Astrocyte of the spinal cord (primary cell): ENCODE measurements around the gene HHATL.

Experiments used
- DNase-seq: peaks from one replicate; pipeline ENCODE4 v3.0.0; 2011; ENCODE audit warnings: low read depth, low spot score
- H3K4me3 ChIP-seq: 2 replicates; pipeline ENCODE4 v1.5.1; 2011; ENCODE audit warnings: low read depth, mild to moderate bottlenecking, low read length, moderate library complexity
- CTCF ChIP-seq: IDR thresholded peaks from 2 replicates; pipeline ENCODE4 v1.5.1; 2012; ENCODE audit warnings: low read depth, mild to moderate bottlenecking, low read length, inconsistent platforms
- in situ Hi-C: cut with HindIII; loops from 2 replicates; pipeline ENCODE4 v1.10.0; 2017; ENCODE audit warnings: low sequenced_read_pairs

Gene HHATL

GRCh38 chr3:42714171-42714852 lies 11.7 kb upstream of the HHATL start:
- no peak for DNase-seq
- H3K4me3 ChIP-seq: no peak overlapping the region
- in situ Hi-C loops: no loop called here
- no peak for TF ChIP-seq CTCF

DNA sequence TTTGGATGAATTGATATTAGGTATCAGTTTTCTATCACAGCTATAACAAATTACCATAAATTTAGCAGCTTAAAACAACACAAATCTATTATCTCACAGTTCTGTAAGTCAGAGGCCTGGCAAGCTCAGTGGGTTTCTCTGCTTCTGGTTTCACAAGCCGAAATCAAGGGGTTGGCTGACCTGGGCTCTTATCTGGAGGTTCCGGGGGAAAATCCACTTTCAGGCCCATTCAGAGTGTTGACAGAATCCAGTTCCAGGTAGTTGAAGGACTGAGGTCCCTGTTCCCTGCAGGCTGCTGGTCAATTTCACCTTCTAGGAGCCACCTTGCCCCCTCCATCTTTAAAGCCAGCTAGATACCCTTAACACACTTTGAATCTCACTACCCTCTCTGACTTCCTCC lies 11.1 kb upstream of the HHATL start:
- in situ Hi-C loops: no loop called here
- no peak for DNase-seq
- TF ChIP-seq CTCF: no peak
- H3K4me3 ChIP-seq: no peak overlapping the region

GRCh38 chr3:42712688-42713372 lies 10.2 kb upstream of the HHATL start:
- no peak for TF ChIP-seq CTCF
- no peak overlapping the region for H3K4me3 ChIP-seq
- DNase-seq: no peak
- in situ Hi-C loops: no loop called here

GRCh38 chr3:42712344-42712648 lies 9.7 kb upstream of the HHATL start:
- TF ChIP-seq CTCF: no peak
- in situ Hi-C loops: no loop called here
- DNase-seq: no peak
- no peak overlapping the region for H3K4me3 ChIP-seq

GRCh38 chr3:42711491-42712343 lies 9.1 kb upstream of the HHATL start:
- H3K4me3 ChIP-seq: no peak overlapping the region
- in situ Hi-C loops: no loop called here
- DNase-seq: no peak
- peak; percentile 8 for TF ChIP-seq CTCF

- no peak for TF ChIP-seq CTCF
- no peak for DNase-seq
- H3K4me3 ChIP-seq: no peak overlapping the region
- in situ Hi-C loops: no loop called here
Observed at GRCh38 chr3:42710323-42711021, 7.9 kb upstream of the HHATL start.
